WERI-Rb-1 (cell line): ENCODE data around the gene TNP1.

ENCODE experiments used
- DNase-seq: peaks from one replicate; pipeline ENCODE4 v3.0.0-alpha.2; 2020
- H3K27ac ChIP-seq: fragments of 250-450 bp; sonication (Bioruptor Pico); 2 replicates; pipeline ENCODE4 v1.5.1; 2020; ENCODE audit warnings: mild to moderate bottlenecking, moderate library complexity
- H3K27me3 ChIP-seq: fragments of 250-450 bp; sonication (Bioruptor Pico); 2 replicates; pipeline ENCODE4 v1.5.1; 2021; ENCODE audit warnings: mild to moderate bottlenecking, low read depth, moderate library complexity; ENCODE audit not compliant: insufficient read depth, severe bottlenecking
- H3K36me3 ChIP-seq: fragments of 250-450 bp; sonication (Bioruptor Pico); 2 replicates; pipeline ENCODE4 v1.5.1; 2020; ENCODE audit warnings: mild to moderate bottlenecking, moderate library complexity
- H3K4me3 ChIP-seq: 2 replicates; pipeline ENCODE4 v1.5.1; 2011; ENCODE audit warnings: low read depth, mild to moderate bottlenecking, control low read depth, low read length
- H3K9me3 ChIP-seq: fragments of 250-450 bp; sonication (Bioruptor Pico); 2 replicates; pipeline ENCODE4 v1.5.1; 2021; ENCODE audit warnings: mild to moderate bottlenecking, moderate library complexity; ENCODE audit not compliant: severe bottlenecking
- CTCF ChIP-seq: IDR thresholded peaks from 2 replicates; pipeline ENCODE4 v1.5.1; 2011; ENCODE audit warnings: low read depth, mild to moderate bottlenecking, control low read depth, inconsistent platforms, low read length

Gene TNP1

GRCh38 chr2:216872040-216872439, 12.2 kb upstream of the TNP1 start:
- Histone ChIP-seq H3K36me3 (no peaks in the 10 kb centered on the region), H3K27me3 (no peaks in the 10 kb centered on the region), H3K9me3 (no peaks in the 10 kb centered on the region), H3K27ac (no peak overlapping the region), H3K4me3 (no peak overlapping the region)
- no peak for DNase-seq
- TF ChIP-seq CTCF: no peak

- no peak for TF ChIP-seq CTCF
- no peak for DNase-seq
- Histone ChIP-seq H3K4me3 (no peak overlapping the region), H3K36me3 (no peaks in the 10 kb centered on the region), H3K27me3 (no peaks in the 10 kb centered on the region), H3K9me3 (no peaks in the 10 kb centered on the region), H3K27ac (no peak overlapping the region)
These were observed 11.6 kb upstream of the TNP1 start for GRCh38 chr2:216871333-216871934.

- Histone ChIP-seq H3K36me3 (no peaks in the 10 kb centered on the region), H3K27me3 (no peaks in the 10 kb centered on the region), H3K4me3 (no peak overlapping the region), H3K27ac (no peak overlapping the region), H3K9me3 (no peaks in the 10 kb centered on the region)
- TF ChIP-seq CTCF: no peak
- no peak for DNase-seq
These were observed 10.9 kb upstream of the TNP1 start for GRCh38 chr2:216870508-216871332.

GRCh38 chr2:216866515-216867095, 6.7 kb upstream of the TNP1 start:
- Histone ChIP-seq H3K36me3 (no peaks in the 10 kb centered on the region), H3K27ac (no peak overlapping the region), H3K27me3 (no peaks in the 10 kb centered on the region), H3K4me3 (no peak overlapping the region), H3K9me3 (no peaks in the 10 kb centered on the region)
- no peak for TF ChIP-seq CTCF
- no peak for DNase-seq

GRCh38 chr2:216865658-216866057, 5.8 kb upstream of the TNP1 start:
- H3K36me3 ChIP-seq: no peaks in the 10 kb centered on the region
- no peak for DNase-seq
- H3K4me3 ChIP-seq: no peak overlapping the region
- no peak overlapping the region for H3K27ac ChIP-seq
- H3K9me3 ChIP-seq: no peaks in the 10 kb centered on the region
- no peaks in the 10 kb centered on the region for H3K27me3 ChIP-seq
- no peak for TF ChIP-seq CTCF
